Measurements from ENCODE around the gene ME2. TPM values are rescaled to one million over a fixed set of nuclear protein-coding genes. Genes with fewer than 3 reads are reported as not detected.

Gene ME2
- total RNA-seq, 4 donors from 2014 or later, result 31.9 to 51.5 (median 46.4) TPM

- Histone ChIP-seq H3K9me3 (no peaks in the 10 kb centered on the region), H3K27ac (no peak overlapping the region), H3K4me1 (no peaks in the 10 kb centered on the region), H3K36me3 (no peaks in the 10 kb centered on the region), H3K27me3 (no peaks in the 10 kb centered on the region), H3K4me3 (replicated peaks in 1 of 3) (no peak overlapping the region)
- intact Hi-C loops (cut with DNase I), result no loop called here
- no peak for DNase-seq
- WGBS, 2 donors, result 95 to 96% methylated on average over 6 of the region's 6 CpGs
- no peak for TF ChIP-seq POLR2A (IDR thresholded peaks at IDR 0.05)
- TF ChIP-seq CTCF (IDR thresholded peaks at IDR 0.05), result no peak
Measured at GRCh38 chr18:50949185-50949584, 70.3 kb downstream of the ME2 start.

- 90% methylated on average over 4 of the region's 4 CpGs for WGBS, 2 donors
- intact Hi-C loops (cut with DNase I), result no loop called here
- no peak overlapping the region for H3K4me3 ChIP-seq (replicated peaks in 1 of 3)
- H3K27ac ChIP-seq, result no peak overlapping the region
- H3K36me3 ChIP-seq, result no peaks in the 10 kb centered on the region
- H3K9me3 ChIP-seq, result no peaks in the 10 kb centered on the region
- no peaks in the 10 kb centered on the region for H3K27me3 ChIP-seq
- no peaks in the 10 kb centered on the region for H3K4me1 ChIP-seq
- TF ChIP-seq CTCF (IDR thresholded peaks at IDR 0.05), result no peak
- no peak for TF ChIP-seq POLR2A (IDR thresholded peaks at IDR 0.05)
- DNase-seq, result no peak
Measured at GRCh38 chr18:50950626-50951025, 71.7 kb downstream of the ME2 start.

GRCh38 chr18:50953822-50954221 is 74.9 kb downstream of the ME2 start:
- intact Hi-C loops (cut with DNase I), result no loop called here

GRCh38 chr18:50955253-50955652 is 76.3 kb downstream of the ME2 start:
- Histone ChIP-seq H3K27me3 (no peaks in the 10 kb centered on the region), H3K27ac (no peak overlapping the region), H3K4me1 (no peaks in the 10 kb centered on the region), H3K9me3 (no peaks in the 10 kb centered on the region), H3K36me3 (no peaks in the 10 kb centered on the region), H3K4me3 (replicated peaks in 1 of 3) (no peak overlapping the region)
- TF ChIP-seq CTCF (IDR thresholded peaks at IDR 0.05), result no peak
- no peak for TF ChIP-seq POLR2A (IDR thresholded peaks at IDR 0.05)
- intact Hi-C loops (cut with DNase I), result no loop called here
- 84 to 89% methylated on average over 4 of the region's 4 CpGs for WGBS, 2 donors
- no peak for DNase-seq

More at GRCh38 chr18:50953822-50954221, 74.9 kb downstream of the ME2 start:
- no peaks in the 10 kb centered on the region for H3K9me3 ChIP-seq
- DNase-seq, result no peak
- no peaks in the 10 kb centered on the region for H3K4me1 ChIP-seq
- no peak overlapping the region for H3K27ac ChIP-seq
- H3K36me3 ChIP-seq, result no peaks in the 10 kb centered on the region
- no peak for TF ChIP-seq CTCF (IDR thresholded peaks at IDR 0.05)
- TF ChIP-seq POLR2A (IDR thresholded peaks at IDR 0.05), result no peak
- WGBS, 2 donors, result 87 to 88% methylated on average over 3 of the region's 3 CpGs
- no peaks in the 10 kb centered on the region for H3K27me3 ChIP-seq
- H3K4me3 ChIP-seq (replicated peaks in 1 of 3), result no peak overlapping the region

- TF ChIP-seq POLR2A (IDR thresholded peaks at IDR 0.05), result no peak
- no peak for TF ChIP-seq CTCF (IDR thresholded peaks at IDR 0.05)
- H3K36me3 ChIP-seq, result no peaks in the 10 kb centered on the region
- no peak for DNase-seq
- 98% methylated on average over 3 of the region's 3 CpGs for WGBS, 2 donors
- no peaks in the 10 kb centered on the region for H3K27me3 ChIP-seq
- intact Hi-C loops (cut with DNase I), result no loop called here
- no peak overlapping the region for H3K27ac ChIP-seq
- no peaks in the 10 kb centered on the region for H3K9me3 ChIP-seq
- no peaks in the 10 kb centered on the region for H3K4me1 ChIP-seq
- no peak overlapping the region for H3K4me3 ChIP-seq (replicated peaks in 1 of 3)
Measured at GRCh38 chr18:50956116-50956515, 77.2 kb downstream of the ME2 start.
